Measurements from ENCODE around the gene NIM1K.
"Not testable (repeated sequence)": the region's sequence is repeated elsewhere in the genome, so short reads cannot be mapped to it uniquely, and the experiment has no call there.

The NIM1K gene

DNA sequence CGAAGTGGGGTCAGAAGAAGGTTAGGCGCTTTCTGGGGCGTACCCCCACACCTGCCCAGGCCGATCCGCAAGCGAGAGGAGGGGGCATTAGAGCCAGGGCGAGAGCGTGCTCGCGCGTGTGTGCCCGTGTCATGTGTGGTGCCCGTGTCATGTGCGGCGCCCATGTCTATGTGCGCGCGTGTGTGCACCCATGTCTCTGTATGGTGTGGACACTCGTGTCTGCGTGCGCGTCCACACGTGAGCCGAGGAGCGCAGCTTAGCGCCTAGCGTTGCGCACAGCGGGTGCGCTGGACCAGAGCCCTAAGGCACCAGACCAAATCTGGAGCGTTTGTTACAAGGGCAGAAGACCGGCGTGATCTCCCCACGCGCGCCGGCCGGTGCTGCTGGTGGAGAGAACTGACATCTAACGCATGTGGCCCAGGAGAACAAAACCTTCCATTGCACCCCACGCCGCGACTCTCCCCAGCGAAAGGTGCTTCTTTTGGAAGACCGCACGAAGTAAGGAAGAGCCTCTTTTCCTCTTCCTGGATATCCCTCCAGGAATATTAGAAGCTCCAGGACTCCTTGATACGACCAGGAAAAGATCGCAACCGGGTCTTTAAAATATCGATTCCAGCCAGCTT is 644 bp downstream of the NIM1K start:
- DNase-seq = no peak

DNA sequence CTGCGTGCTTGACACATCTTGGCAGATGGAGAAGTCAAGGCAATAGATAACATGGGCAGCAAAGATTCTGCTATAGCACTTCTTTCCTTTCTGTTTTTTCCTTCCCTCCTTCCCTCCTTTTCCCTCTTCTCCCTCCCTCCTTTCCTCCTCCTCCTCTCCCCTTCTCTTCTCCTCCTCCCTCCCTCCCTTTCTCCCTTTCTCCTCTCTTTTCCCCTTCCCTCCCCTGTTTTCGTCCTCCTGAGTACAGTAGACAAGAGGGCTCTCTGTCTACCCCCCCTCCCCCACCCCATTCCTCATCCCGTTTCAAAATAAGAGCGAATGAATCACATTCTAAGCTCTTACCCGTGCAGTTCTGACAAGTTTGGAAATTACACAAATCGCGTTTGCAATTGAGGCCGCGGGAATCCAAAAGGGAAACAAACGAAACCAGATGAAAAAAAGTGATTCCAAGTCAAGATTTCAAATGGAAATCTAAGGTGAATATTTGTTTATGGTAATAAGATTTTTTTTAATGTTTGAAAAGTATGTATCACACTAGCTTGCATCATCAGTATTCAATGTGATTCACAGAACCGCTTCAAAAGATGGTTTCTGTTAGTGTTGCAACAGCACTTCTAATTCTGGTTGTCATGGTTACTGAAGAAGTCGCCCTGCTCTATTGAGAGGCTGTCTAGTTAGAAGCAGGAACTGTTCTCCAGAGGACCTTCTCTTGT is 1.3 kb downstream of the NIM1K start:
- DNase-seq = no peak

DNA sequence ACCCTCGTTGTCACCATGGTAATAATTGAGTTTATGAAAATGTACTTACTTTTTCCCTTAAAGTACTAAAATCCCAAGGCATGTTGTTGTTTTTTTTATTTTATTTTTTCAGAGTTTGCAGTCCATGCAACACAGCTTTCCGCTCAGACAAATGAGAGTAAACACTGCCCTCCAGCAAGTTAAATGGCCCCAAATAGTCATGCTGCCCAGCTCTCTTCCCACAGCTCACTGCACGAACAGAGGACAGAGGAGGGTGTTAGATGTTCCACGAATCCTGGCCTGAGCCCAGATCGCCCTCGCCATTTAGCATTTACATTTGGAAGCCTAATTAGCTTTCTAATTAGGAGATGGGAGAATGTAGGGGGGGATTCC is 1.9 kb downstream of the NIM1K start:
- DNase-seq = no peak

DNA sequence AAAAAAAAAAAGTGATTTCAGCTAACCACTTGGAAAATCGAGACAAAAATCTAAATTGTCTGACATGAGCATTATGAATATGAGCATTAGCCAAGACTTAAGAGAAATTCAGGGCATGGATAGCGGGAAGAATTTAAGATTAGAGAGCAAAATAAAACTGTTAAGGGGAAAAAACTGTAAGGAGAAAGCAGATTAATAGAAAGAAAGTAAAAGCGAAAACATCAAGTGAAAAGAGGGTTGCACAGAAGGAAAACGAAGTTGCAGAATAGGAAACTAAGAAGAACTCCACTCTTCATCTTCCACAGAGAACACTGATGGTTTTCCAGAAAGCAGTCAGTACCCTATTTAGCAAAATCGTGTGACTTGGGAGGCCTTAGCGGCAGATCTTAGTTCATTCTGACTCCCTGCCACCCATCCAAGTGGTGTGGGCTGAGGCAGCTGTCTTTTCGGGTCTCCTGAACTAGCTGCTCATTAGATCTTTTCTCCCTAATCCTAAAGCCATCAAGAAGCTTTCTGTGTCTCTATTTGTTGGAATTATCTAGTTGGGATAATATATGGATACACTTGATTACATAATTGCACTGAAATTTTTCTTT is 3.7 kb downstream of the NIM1K start:
- no peak for DNase-seq

- DNase-seq = no peak
Observed at GRCh38 chr5:43197535-43197934, 5.5 kb downstream of the NIM1K start.

- not testable (repeated sequence) for DNase-seq
Observed at GRCh38 chr5:43201442-43201841, 9.4 kb downstream of the NIM1K start.

- no peak for DNase-seq
Observed at GRCh38 chr5:43202380-43202779, 10.4 kb downstream of the NIM1K start.

- DNase-seq = no peak
Observed at GRCh38 chr5:43203373-43203772, 11.3 kb downstream of the NIM1K start.

DNA sequence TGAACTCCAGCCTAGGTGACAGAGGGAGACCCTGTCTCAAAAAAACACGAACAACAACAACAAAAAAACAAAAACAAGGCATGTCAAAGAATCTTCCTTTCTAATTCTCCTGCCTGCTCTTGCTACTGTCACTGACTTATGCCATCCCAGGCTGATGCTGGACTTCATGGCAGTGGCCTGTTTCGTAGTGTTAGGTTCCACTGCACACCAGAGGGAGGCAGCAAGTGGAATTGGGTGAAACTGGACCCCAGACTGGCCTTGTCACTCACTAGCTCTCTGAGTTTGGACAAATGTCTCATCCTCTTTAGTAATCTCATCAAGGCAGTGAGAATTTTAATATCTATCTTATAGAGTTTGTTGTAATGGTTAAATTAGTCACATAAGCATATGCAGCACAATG is 12.9 kb downstream of the NIM1K start:
- no peak for DNase-seq

DNA sequence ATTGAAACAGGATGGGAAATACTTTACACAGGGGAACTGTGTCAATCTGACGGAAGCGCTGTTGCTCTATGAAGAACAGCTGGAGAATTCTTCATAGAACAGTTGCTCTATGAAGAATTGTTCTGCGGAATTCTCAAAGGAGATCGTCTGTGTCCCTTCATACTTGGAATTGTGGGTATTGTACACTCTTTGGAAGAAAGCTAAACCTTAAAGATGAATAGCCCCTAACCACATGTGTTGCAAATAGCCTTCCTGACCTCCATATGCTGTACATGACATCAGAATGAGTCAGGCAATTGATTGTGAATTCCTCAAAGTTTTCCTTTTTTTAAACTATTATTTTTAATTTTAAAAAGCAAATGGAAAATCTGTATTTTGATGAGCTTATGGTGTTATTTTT is 15.6 kb downstream of the NIM1K start:
- no peak for DNase-seq

GRCh38 chr5:43208658-43209057 is 16.6 kb downstream of the NIM1K start:
- no peak for DNase-seq

DNA sequence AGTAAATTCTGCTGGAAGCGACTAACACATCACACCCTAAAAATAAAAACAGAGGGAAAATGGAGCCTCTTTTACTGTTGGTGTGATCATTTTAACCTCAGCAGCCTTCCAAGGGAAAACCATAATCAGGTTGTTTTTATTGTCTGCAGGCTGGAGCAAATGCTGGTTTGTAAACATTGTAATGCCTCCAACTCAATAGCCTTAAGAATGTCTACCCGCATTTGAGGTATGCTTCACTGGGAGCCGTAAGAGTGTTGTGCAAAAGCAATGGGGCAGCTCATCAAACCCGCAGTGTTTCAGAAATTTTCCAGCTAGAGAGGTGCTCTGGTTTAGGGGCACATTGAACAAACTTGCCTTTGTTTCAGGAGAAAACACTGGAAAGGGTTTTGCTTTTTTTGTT is 17.0 kb downstream of the NIM1K start:
- DNase-seq = no peak

GRCh38 chr5:43209833-43210232 is 17.8 kb downstream of the NIM1K start:
- DNase-seq = no peak

DNA sequence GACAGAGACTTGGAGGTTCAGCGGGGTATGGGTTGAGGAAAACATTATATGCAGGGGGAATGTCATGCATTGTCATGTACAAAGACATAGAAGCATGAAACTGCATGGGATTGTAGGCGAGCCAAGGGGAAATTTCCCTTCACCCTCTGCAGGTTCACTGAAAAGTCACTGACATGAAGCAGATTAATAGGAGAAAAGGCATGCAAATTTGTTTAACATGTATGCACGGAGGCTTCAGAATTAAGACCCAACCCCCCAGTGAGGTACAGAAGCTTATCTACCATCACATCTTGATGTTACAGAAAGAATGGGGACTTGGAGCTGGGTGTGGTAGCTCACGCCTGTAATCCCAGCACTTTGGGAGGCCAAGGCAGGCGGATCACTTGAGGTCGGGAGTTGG is 18.5 kb downstream of the NIM1K start:
- DNase-seq = no peak

DNA sequence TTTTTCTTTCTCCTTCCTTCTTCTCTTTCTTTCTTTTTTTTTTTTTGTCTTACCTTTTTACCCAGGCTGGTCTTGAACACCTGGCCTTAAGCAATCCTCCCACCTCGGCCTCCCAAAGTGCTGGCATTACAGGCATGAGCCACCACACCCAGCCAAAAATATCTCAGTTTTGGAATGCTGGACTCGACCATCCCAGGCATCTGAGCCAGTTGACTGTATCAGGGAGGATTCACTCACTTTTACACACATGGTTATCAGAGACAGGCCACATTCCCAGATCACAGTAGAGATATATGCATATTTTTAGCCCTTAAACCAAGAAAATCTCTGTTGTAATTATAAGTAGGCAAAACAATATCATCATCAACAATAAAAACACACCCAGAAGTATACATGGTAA is 21.9 kb downstream of the NIM1K start:
- no peak for DNase-seq

GRCh38 chr5:43215073-43215631 is 23.1 kb downstream of the NIM1K start:
- peak; percentile 73 for DNase-seq

DNA sequence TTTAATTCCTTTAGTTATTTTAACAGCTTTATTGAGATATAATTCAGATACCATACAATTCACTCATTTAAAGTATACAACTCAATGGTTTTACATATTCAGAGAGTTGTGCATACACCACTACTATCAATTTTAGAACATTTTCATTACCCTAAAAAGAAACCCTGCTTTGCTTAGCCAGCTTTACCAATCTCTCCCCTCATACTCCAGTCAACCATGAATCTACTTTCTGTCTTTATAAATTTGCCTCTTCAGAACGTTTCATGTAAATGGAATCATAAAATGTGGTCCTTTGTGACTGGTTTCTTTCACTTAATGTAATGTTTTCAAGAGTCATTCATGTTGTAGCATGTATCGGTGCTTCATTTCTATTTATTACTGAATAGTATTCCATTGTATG is 24.9 kb downstream of the NIM1K start:
- no peak for DNase-seq

GRCh38 chr5:43219120-43219519 is 27.1 kb downstream of the NIM1K start:
- DNase-seq = no peak

GRCh38 chr5:43221502-43221901 is 29.5 kb downstream of the NIM1K start:
- DNase-seq = no peak

GRCh38 chr5:43225649-43226245 is 33.7 kb downstream of the NIM1K start:
- DNase-seq = no peak

- DNase-seq = no peak
Observed at GRCh38 chr5:43227655-43228054, 35.6 kb downstream of the NIM1K start.

DNA sequence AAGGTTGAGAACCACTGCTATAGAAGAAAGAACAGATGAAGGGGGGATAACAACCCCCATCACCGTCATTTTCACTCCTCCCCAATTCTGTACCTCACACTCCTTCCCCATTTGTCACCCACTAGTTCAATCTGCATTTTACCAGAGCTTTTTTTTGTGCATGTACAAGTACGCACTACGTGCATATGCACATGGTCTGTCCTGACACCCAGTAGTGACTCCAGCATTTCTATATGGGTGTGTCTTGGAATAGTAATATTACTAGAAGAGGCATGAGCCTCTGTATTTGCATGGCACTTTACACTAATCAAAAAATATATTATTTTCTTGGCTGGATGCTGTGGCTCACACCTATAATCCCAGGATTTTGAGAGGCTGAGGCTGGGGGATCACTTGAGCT is 38.7 kb downstream of the NIM1K start:
- DNase-seq = no peak

- peak; percentile 38 for DNase-seq
Observed at GRCh38 chr5:43231977-43232376, 40.0 kb downstream of the NIM1K start.
